Measurements from ENCODE around the gene LRMDA. TPM values are rescaled to one million over a fixed set of nuclear protein-coding genes. Genes with fewer than 3 reads are reported as not detected.

LRMDA gene
- total and polyA plus RNA-seq, 4 donors: 12.1 to 40.8 (median 21.6) TPM

GRCh38 chr10:76177936-76178335, 746.5 kb downstream of the LRMDA start:
- ATAC-seq (ENCODE audit: insufficient read depth, low FRiP score) (no peak), DNase-seq (no peak)
- no peaks in the 10 kb centered on the region for H3K36me3 ChIP-seq (ENCODE audit: control insufficient read depth in 4 of 4, insufficient read depth in 4 of 4, low read length in 4 of 4)
- no peaks in the 10 kb centered on the region for H3K27me3 ChIP-seq (ENCODE audit: control insufficient read depth in 3 of 3, insufficient read depth in 3 of 3, low read length in 2 of 3)
- H3K9ac ChIP-seq (ENCODE audit: insufficient read depth in 1 of 2, low read length in 2 of 2): no peak overlapping the region
- whole genome bisulfite sequencing, 2 donors: 96 to 98% methylated on average over 2 of the region's 2 CpGs
- no peak overlapping the region for H3K27ac ChIP-seq (ENCODE audit: low read depth in 1 of 2, low read length in 1 of 2)
- no peak for TF ChIP-seq CTCF (IDR thresholded peaks at IDR 0.05; ENCODE audit: control extremely low read depth, extremely low read depth)
- no peaks in the 10 kb centered on the region for H3K9me3 ChIP-seq (ENCODE audit: control insufficient read depth in 4 of 4, insufficient read depth in 3 of 4, low read length in 3 of 4)
- no peak overlapping the region for H3K4me3 ChIP-seq
- peaks cover 0 to 18% (median 4%) of the 10 kb centered on the region in 5 donors for H3K4me1 ChIP-seq (ENCODE audit: control insufficient read depth in 5 of 5, insufficient read depth in 5 of 5, low read length in 5 of 5)

GRCh38 chr10:76178532-76179292, 747.3 kb downstream of the LRMDA start:
- no peaks in the 10 kb centered on the region for H3K27me3 ChIP-seq (ENCODE audit: control insufficient read depth in 3 of 3, insufficient read depth in 3 of 3, low read length in 2 of 3)
- ATAC-seq (ENCODE audit: insufficient read depth, low FRiP score) (no peak), DNase-seq (no peak)
- H3K4me1 ChIP-seq (ENCODE audit: control insufficient read depth in 5 of 5, insufficient read depth in 5 of 5, low read length in 5 of 5): peaks cover 0 to 18% (median 4%) of the 10 kb centered on the region in 5 donors
- no peak overlapping the region for H3K4me3 ChIP-seq
- no peak overlapping the region for H3K9ac ChIP-seq (ENCODE audit: insufficient read depth in 1 of 2, low read length in 2 of 2)
- no peak for TF ChIP-seq CTCF (IDR thresholded peaks at IDR 0.05; ENCODE audit: control extremely low read depth, extremely low read depth)
- no peaks in the 10 kb centered on the region for H3K36me3 ChIP-seq (ENCODE audit: control insufficient read depth in 4 of 4, insufficient read depth in 4 of 4, low read length in 4 of 4)
- no peaks in the 10 kb centered on the region for H3K9me3 ChIP-seq (ENCODE audit: control insufficient read depth in 4 of 4, insufficient read depth in 3 of 4, low read length in 3 of 4)
- 50 to 61% methylated on average over 4 of the region's 4 CpGs for WGBS, 2 donors
- no peak overlapping the region for H3K27ac ChIP-seq (ENCODE audit: low read depth in 1 of 2, low read length in 1 of 2)

- no peaks in the 10 kb centered on the region for H3K9me3 ChIP-seq (ENCODE audit: control insufficient read depth in 4 of 4, insufficient read depth in 3 of 4, low read length in 3 of 4)
- DNase-seq (no peak), ATAC-seq (ENCODE audit: insufficient read depth, low FRiP score) (no peak)
- WGBS, 2 donors: 93 to 98% methylated on average over 5 of the region's 5 CpGs
- no peak for TF ChIP-seq CTCF (IDR thresholded peaks at IDR 0.05; ENCODE audit: control extremely low read depth, extremely low read depth)
- no peak overlapping the region for H3K27ac ChIP-seq (ENCODE audit: low read depth in 1 of 2, low read length in 1 of 2)
- H3K36me3 ChIP-seq (ENCODE audit: control insufficient read depth in 4 of 4, insufficient read depth in 4 of 4, low read length in 4 of 4): no peaks in the 10 kb centered on the region
- H3K4me1 ChIP-seq (ENCODE audit: control insufficient read depth in 5 of 5, insufficient read depth in 5 of 5, low read length in 5 of 5): peaks cover 0 to 18% (median 4%) of the 10 kb centered on the region in 5 donors
- H3K27me3 ChIP-seq (ENCODE audit: control insufficient read depth in 3 of 3, insufficient read depth in 3 of 3, low read length in 2 of 3): no peaks in the 10 kb centered on the region
- H3K9ac ChIP-seq (ENCODE audit: insufficient read depth in 1 of 2, low read length in 2 of 2): no peak overlapping the region
- H3K4me3 ChIP-seq: no peak overlapping the region
Measured at GRCh38 chr10:76179806-76180205, 748.4 kb downstream of the LRMDA start.

Measured in lung (tissue), 12 donors.